ENCODE measurements around the gene GULP1.
"Not testable (repeated sequence)": the region's sequence is repeated elsewhere in the genome, so short reads cannot be mapped to it uniquely, and the experiment has no call there.

Gene GULP1

GRCh38 chr2:188415754-188416083 is 124.0 kb downstream of the GULP1 start:
- DNase-seq (ENCODE audit: low read depth in 2 of 2), result no peak

DNA sequence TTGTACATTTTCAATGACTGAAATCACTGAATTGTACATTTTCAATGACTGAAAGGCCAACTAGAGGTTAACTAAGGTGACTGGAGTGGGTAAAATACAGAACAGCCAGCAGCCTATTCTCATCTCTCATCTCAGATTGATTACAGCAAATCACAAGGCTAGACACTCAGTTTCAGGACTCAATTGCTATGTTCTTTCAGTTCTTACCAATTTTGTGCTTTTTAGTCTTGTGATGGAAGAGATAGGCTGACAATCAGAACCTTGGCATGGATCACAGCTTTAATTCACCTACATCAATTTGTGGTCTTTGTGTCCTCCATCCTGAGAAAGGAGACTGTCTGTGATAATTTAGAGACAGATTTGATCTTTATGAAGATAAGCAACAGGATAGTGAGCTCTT is 124.7 kb downstream of the GULP1 start:
- no peak for DNase-seq (ENCODE audit: low read depth in 2 of 2)

DNA sequence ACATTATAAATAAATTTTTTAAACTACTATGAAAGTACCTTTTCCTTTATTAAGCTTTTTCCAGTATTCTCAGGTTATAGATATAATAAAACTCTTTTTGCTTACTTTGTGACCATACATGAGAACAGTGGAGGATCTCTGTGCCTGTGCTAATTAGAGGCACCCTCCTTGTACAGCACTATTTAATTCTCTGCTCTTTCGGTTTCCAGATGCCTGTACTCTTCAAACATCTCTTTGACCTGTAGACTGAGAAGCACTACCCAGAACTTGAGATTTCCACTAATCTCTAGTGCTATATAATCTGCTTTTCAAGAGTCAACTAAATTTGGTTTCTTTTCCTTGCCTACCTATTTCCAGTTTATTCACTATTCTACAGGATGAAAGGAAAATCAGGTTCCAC is 131.1 kb downstream of the GULP1 start:
- no peak for DNase-seq (ENCODE audit: low read depth in 2 of 2)

DNA sequence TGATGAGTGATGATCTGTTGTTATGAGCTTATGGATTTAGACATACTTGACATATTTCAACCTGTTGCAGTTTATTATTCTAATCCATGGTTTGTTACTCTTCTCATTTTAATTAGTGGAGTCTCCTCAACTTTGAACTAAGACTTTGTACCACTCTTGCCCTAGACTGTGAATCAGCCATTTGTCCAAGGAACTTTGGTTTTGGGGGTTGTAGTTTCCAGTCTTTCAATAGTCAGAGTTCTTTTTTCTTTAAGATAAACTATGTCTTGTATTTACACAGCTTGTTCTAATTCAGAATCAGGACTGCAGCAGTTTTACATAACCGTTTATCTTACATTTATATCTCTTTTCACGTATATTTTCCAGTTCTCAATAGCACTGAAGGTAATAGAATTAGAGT is 133.6 kb downstream of the GULP1 start:
- DNase-seq (ENCODE audit: low read depth in 2 of 2), result no peak

GRCh38 chr2:188426121-188426520 is 134.4 kb downstream of the GULP1 start:
- DNase-seq (ENCODE audit: low read depth in 2 of 2), result no peak

DNA sequence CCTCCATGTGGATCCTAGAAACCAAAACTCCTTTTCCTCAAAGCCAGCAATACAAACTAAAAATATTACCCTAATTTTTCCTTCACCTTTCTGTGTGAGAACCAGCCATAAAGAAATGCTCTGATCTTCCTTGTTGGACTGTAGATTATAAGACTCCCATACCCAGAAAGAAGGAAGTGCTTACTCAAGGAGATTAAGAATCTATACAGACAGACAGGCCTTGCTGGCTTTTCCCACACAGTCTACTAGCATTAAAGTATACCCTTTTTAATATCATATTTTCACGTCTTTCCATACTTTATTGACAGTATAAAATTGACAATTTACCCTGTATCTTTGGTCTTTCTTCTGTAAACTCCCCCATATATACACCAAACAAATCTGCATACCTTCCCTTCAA is 139.0 kb downstream of the GULP1 start:
- no peak for DNase-seq (ENCODE audit: low read depth in 2 of 2)

DNA sequence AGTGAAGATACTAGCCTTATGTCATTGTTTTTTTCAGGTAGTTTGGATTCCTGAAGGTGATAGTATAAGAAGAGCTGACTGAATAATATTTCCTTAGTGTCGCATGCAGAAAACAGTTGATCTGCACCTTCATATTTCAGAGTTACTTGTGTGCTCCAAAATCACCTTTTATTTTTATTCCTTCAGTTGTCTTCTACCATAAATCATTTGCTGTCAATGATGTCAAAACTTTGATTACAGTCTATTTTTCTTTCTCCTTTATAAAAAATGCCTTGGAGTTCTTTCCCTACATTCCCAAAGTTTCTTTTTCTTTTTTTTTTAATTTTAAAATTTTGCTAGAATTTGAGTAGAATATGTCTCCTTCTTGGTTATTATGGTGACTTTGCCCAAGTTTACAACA is 142.3 kb downstream of the GULP1 start:
- no peak for DNase-seq (ENCODE audit: low read depth in 2 of 2)

DNA sequence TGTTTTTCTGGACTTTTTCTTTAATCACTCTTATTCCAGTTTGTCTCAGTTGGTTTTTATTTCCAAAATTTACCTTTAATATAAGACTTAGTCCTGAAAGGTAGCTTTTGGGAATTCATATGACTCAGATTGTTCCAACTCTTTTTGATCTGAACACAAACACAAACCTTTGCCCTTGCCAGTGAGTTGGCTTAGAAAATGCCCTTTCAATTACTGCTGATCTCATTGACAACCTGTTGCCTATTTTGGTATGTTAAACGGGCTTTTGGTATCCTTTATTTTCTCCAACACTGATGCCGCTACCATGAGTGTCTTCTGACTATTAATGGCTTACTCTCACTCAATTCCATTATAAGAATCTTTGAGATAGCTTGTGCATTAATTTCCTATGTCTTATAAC is 143.4 kb downstream of the GULP1 start:
- DNase-seq (ENCODE audit: low read depth in 2 of 2), result no peak

DNA sequence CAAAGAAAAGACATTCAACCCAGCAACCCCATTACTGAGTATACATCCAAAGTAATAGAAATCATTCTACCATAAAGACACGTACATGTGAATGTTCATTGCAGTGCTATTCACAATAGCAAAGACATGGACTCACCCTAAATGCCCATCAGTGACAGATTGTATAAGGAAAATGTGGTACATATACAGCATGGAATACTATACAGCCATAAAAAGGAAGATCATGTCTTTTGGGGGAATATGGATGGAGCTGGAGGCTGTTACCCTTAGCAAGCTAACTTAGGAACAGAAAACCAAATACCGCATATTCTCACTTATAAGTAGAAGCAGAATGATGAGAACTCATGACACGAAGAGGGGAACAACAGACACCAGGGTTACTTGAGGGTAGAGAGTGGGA is 145.9 kb downstream of the GULP1 start:
- DNase-seq (ENCODE audit: low read depth in 2 of 2), result no peak

GRCh38 chr2:188439986-188440385 is 148.3 kb downstream of the GULP1 start:
- DNase-seq (ENCODE audit: low read depth in 2 of 2), result no peak

DNA sequence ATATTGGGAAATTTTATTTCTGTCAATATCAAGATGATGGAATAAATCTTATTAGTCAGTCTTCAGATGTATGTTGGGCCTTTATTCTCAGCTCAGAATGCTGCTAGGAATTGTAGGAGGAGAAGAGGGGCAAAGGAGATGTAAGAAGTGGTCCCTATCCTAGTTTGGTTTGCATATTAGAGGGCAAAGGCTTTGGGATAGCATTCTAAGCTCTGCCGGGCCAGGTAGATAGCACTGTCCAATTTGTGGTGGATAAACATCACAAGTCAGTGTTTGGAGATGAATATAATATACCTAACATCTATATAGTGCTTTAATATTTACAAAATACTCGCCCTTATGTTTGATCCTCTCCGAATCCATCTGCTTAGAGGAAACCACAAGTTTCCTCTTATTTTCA is 149.2 kb downstream of the GULP1 start:
- no peak for DNase-seq (ENCODE audit: low read depth in 2 of 2)

DNA sequence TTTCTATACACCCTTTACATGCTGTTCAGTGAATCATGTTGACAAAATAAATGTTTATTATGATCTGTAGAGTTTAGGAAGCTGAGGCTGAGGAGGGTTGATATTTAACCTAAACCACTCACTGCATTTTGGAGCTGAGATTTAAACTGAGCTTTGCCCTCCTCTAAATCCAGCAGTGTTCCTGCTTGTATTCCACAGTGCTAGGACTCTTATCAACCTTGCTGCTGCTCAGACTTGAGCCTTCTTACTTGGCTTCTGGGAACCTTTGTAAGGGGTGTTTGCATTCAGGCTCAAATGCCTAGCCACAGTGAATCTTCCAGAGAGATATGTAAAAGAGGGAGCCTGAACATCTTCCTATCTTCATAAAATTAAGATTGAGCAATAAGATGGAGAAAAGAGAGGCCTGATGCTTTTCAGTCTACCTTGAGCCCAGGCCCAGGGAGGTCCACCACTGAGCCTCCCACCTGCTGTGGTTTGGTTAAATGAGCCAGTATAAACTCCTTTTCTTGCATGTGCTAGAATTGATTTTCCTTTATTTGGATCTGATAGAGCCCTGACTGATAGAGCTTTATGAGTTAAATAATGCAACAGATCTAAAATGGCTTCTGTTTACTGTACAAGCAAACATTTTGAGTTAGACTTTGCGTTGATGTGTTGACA is 149.7 kb downstream of the GULP1 start:
- DNase-seq (ENCODE audit: low read depth in 2 of 2), result no peak

DNA sequence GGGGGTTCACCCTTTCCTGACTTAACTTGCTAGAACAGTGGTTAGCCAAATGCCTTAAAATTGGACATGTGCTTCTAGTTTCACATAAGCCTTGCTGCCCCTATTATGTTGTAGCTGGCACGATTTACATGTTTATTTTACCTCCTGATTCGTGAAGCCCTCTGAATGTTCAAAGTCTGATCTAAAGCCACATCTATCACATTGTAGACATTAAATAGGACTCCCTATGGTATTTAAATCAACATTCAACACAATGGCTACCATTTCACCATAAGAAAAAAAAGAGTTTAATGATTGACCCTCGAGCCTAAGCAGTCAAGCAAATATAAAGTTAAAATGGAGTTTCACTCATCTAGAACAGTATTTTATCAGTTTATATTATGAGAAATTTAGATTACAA is 151.5 kb downstream of the GULP1 start:
- DNase-seq (ENCODE audit: low read depth in 2 of 2), result no peak

DNA sequence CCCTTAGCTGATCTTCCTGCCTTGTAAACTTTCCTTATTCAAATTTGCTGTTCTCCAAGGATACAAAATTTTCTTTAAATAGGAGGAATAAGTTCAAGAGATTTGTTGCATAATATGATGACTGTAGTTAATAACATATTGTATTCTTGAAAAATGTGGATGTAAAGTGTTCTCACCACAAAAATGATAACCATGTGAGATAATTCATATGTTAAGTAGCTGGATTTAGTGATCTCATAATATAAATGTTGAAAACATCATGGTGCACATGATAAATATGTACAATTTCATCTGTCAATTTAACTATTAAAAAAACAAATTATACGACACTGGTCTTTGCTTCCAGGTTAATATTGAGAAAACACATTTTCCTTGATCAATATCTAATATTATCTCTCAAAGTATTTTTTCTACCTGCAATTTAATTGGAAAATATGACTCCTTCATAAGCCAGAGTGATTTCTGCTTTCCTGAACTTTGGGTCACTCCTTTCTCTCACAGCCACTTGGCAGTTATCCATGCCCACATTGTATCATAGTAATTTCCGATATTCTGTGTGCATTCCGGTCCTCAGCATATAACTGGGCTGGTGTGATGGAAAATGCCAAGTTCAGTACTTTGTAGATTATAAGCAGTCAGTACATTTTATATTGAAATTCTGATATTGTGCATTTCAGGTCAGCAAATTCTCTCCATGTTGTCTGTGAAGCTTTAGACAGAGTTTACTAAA is 152.6 kb downstream of the GULP1 start:
- no peak for DNase-seq (ENCODE audit: low read depth in 2 of 2)

DNA sequence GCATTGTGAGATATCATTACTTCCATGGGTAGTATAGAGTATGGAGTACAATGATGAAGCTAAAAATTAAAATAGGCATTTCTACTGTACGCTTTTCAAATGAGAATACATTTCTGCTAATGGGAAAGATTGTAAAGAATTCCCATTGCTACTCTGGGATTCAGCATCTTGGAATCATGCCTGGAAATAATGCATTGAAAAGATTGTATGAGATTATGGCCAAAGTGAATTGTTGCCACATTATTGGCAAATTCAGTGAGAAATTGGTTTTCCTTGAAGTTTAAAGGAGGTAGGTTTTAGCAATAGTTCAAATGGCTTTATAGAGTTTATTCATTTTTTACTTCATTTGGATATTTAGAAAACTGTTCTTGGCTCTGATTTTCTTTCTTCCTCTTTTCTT is 157.9 kb downstream of the GULP1 start:
- DNase-seq (ENCODE audit: low read depth in 2 of 2), result no peak

DNA sequence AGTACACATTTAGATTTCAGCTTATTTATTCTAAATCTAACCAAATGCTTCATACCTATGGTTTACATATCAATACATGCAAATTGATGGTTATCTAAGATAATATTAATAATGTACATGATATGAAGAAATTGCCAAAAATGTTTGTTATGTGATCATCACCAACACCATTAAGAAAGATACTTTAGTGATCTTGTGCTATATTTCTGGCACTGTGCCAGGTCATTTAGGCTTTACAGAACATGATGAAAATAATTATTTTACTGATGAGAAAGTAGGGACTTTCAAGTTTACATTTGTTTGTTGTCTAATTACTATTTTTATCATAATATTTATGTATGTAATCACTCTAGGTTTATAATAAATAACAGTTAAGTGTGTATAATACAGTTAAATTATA is 158.3 kb downstream of the GULP1 start:
- no peak for DNase-seq (ENCODE audit: low read depth in 2 of 2)

GRCh38 chr2:188450732-188451483 is 159.2 kb downstream of the GULP1 start:
- no peak for DNase-seq (ENCODE audit: low read depth in 2 of 2)

GRCh38 chr2:188452084-188452483 is 160.4 kb downstream of the GULP1 start:
- DNase-seq (ENCODE audit: low read depth in 2 of 2), result no peak

- no peak for DNase-seq (ENCODE audit: low read depth in 2 of 2)
Measured at GRCh38 chr2:188456114-188456909, 164.6 kb downstream of the GULP1 start.

GRCh38 chr2:188459061-188459460 is 167.4 kb downstream of the GULP1 start:
- no peak for DNase-seq (ENCODE audit: low read depth in 2 of 2)

- DNase-seq (ENCODE audit: low read depth in 2 of 2), result not testable (repeated sequence)
Measured at GRCh38 chr2:188466078-188466477, 174.4 kb downstream of the GULP1 start.

DNA sequence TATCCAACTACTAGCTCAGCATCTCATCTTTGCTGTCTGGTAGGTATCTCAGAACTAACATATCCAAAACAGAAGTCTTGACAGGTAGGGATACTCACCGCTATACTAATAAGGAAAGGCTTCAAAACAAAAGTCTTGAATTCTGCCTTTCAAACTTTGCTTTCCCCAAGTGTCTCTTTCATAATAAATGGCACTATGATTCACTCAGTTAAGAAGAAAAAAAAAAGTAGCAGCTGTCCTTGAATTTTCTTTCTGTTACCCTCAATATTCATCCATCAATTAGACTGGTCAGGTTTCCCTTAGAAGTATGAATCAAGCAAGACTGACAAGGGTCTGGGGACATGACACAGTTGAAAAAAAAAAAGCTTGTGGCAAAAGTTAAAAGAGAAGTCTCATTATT is 175.1 kb downstream of the GULP1 start:
- no peak for DNase-seq (ENCODE audit: low read depth in 2 of 2)
